ENCODE results near the gene SCGB2B2.
"Not testable (repeated sequence)": the region's sequence is repeated elsewhere in the genome, so short reads cannot be mapped to it uniquely, and the experiment has no call there.

Gene SCGB2B2, protein sequence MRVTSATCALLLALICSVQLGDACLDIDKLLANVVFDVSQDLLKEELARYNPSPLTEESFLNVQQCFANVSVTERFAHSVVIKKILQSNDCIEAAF

GRCh38 chr19:34676697-34677385 is at the start of gene SCGB2B2:
Gene SCGB2B2 (minus strand): TSS chr19:34677159. CDS start chr19:34594563, 82,596 bp downstream.
- peak; percentile 79 for DNase-seq

DNA sequence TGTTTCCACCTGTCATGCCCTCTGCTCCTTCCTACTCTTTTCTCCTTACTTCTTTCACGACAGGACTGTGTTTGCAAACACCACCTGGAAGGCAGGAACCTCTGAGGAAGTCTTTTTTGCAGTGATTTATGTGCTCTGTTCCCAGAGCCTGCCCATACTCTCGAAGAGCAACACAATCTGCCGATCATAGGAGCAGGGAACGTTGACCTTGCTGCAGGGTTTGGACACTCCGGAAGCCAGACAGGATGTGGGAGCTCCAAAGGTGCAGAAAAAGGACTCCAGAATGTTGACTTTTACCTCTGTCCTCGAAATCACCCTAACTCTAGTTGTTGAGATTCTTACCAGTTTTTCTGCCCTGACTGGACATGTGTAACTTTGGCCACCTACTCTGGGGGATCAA is 48.4 kb upstream of the SCGB2B2 start:
- DNase-seq: no peak

DNA sequence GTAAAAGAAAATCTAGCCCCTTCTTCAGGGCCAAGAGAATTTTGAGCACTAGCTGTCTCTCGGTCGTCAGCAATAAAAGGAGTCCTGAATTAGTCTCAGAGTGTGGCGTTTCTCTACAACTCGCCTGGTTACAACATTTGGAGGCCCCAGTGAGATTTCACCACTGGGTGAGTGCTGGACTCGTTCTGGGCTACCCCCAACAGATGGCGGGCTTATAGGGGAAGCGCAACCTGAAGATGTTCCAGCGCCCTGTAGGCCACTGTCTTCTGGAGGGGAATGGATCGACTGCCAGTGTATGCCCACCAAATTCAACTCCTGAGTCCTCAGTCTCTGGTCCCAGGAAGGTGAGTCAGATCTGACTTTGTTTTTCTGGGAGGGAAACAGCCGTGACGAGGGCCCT is 45.4 kb upstream of the SCGB2B2 start:
- no peak for DNase-seq

DNA sequence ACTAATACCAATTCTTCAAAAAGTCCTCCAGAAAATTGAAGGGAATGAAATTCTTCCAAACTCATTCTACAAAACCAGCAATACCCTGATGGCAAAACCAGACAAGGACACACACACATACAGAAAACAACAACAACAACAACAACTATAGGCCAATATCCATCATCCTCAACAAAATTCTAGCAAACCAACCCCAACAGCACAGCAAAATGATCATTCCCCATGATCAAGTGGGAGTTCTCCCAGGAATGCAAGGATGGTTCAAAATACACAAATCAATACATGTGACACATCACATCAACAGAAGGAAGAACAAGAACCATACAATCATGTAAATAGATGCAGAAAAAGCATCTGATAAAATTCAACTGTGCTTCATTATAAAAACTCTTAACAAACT is 38.4 kb upstream of the SCGB2B2 start:
- no peak for DNase-seq

DNA sequence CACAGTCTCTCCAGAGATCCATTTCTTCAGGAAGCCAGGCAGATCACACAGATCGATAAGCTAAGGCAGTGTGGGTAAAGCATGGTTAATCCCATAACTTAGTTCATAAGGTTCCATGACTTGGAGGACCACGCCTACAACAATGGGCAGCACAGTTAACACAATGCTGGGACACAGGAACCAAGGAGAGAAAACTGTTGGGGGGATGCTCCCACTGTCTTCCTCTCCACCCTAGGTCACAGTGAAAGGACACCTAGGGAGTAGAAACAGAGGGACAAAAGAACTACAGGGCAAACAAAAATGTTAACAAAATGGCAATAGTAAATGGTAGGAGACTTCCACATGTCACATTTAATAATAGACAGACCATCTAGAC is 36.3 kb upstream of the SCGB2B2 start:
- no peak for DNase-seq

DNA sequence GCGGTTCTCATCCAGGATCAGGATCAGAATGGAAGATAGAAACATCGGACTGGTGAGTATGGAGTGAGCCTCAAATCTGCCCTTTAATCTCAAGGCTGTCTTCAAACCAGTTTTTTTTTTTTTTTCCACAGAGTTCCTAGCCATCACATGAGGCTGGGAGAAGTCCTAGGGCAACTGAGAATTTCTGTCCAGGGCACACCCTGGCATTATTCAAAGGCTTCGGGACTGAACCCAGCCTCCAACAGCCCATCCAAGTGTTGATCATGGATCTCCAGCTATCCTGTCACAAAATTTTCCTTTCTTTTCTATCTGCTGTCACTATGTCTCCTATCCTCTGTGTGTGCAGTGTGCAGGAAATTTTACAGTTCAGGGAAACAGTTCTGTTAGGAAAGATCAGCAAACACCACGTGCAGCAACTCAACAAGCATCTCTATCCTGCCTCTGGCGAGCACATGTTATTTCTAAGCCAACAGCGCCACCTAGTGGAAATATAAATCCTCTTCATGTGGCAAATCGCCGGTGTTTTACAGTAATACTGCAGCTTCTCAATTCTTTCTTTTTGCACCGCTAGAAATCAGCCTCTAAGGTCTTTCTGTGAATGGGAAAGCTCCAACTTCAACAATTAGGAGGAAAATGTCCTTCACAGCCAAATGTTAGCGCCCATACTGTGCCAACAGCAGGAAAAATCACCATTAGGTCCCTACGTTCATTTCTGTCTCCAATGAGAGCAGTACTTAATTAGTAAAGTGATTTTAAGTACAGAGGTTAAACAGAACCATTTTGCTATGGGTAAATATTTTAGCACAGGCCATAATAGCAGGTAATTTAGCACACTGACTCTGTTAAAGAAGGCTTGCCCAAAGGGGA is 35.7 kb upstream of the SCGB2B2 start:
- peak; percentile 48 for DNase-seq

GRCh38 chr19:34711890-34712289 is 34.9 kb upstream of the SCGB2B2 start:
- DNase-seq: no peak

DNA sequence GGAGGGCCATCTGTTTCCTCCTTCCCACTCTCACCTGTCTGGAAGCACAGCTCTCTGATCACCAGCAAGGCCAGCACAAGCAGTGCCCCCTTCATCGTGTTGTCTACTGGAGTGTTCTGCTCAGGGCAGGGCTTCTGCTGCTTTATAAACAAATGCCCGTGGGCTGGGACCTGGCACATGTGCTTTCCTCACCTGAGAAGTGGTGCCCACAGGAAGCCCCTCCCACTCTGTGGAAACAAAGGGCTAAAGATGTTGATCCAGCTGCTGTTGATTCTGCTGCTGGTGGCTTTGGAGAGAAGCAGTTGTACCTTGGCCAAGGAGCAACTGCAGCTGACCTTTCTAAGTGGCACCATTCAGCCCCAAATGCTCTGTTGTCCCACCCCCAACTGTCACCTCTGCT is 30.7 kb upstream of the SCGB2B2 start:
- no peak for DNase-seq

DNA sequence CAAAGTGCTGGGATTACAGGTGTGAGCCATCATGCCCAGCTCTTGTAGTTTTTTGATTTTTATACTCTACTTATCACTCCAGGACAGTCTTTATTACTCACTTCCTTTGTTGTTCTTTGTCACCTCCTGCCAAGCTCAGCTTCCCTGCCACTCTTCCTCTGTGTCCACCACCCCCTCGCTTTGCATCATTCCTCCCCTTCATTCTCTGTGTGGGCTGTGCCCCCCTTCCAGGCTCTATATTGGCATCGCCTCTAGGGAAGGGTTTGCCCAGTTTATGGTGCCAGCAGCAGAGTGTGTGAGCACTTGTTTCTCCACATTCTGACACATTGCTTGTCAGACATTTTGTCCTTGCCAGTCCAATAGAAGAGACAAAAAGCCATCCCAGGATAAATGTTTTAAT is 15.6 kb upstream of the SCGB2B2 start:
- DNase-seq: no peak

- no peak for DNase-seq
Observed at GRCh38 chr19:34690372-34690771, 13.4 kb upstream of the SCGB2B2 start.

DNA sequence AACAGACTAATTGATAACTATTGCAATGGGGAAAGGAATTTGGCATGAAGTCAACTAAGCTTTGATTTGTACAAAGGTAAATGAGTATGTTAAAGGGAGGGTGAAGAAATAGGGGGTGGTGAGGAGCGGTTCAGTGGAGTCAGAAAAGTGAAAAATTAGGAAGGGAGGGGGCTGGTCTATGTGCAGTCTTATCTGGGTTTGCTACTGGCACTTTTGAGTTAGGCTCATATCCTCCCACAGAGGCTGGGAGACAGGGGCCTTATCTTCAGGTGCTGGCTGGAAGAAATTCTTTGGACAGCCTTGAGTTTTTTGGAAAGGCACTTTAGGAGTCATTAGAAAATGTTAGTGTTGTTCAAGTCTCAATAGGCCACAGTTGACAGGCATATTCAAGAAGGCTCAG is 11.6 kb upstream of the SCGB2B2 start:
- no peak for DNase-seq

DNA sequence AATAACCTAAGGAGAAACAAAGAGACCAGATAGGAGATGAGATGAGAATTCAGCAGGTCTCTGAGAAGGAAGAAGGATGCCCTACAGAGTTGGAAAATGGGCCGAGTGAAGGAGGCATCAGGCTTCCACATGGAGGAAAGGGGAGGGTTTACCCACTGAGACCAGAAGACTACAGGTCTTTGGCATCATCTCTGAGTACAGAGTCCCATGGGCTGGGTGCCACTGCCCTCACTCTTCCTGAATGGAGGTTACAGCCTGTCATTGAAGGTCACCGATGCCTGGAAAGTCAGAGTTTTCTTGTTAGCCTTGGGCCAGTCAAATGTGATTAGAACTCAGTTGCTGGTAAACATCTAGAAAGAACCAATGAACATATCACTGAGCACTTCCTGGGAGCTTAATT is 10.4 kb upstream of the SCGB2B2 start:
- no peak for DNase-seq

DNA sequence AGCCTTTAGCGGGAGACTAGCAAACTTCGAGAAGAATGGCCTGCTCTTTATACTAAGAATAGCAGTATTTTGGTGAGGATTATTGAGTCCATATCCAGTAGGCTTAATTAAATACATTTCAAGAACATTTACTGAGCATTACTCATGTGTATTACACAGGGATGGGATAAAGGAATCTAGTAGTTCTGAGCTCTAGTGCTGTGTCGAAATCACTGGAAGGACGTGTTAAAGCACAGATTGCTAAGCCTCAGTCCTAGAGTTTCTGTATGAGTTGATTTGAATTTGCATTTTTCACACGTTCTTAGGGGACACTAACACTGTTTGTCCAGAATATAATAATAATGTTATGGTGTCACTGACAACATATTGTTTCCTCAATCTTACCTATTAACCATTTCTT is 9.5 kb upstream of the SCGB2B2 start:
- DNase-seq: no peak

DNA sequence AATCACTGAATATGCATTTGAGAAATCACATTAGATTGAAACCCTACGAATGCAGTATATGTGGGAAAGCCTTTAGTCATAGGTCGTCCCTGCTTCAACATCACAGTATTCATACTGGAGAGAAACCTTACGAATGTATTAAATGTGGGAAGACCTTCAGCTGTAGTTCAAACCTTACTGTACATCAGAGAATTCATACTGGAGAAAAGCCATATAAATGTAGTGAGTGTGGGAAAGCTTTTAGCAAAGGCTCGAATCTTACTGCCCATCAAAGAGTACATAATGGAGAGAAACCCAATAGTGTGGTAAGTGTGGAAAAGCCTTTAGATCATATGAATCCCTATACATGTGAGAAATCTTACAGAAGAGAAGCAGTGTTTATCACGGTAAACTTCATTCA is 8.3 kb upstream of the SCGB2B2 start:
- not testable (repeated sequence) for DNase-seq

DNA sequence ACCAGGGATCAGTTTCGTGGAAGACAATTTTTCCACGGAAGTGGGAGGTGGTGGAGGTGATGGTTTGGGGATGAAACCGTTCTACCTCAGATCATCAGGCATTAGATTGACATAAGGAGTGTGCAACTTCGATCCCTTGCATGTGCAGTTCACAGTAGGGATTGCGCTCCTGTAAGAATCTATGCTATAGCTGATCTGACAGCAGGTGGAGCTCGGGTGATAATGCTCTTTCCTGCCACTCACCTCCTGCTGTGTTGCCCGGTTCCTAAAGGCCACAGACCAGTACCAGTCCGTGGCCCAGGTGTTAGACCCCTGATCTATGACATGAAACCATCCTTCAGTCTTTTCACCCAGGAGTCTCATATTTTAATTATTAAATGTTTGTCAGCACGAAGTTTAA is 4.5 kb upstream of the SCGB2B2 start:
- no peak for DNase-seq

DNA sequence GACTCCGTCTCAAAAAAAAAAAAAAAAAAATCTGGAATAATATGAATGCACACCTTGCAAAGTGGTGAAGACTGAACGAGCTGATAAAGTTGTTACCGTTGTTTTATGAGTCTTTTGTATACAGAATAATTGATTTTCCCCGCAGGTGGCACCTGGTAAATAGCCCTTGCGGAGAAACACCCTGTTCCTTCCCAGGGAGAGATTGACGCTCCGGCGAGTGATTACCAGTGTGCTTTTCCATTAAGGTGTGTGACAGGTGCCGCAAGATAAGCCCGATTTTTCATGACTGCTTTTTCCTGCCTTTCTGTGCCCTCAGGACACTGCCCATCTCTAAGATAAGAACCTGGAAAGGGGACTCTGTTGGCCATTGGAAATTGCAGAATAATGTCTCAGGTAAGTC is 1.5 kb upstream of the SCGB2B2 start:
- DNase-seq: no peak

DNA sequence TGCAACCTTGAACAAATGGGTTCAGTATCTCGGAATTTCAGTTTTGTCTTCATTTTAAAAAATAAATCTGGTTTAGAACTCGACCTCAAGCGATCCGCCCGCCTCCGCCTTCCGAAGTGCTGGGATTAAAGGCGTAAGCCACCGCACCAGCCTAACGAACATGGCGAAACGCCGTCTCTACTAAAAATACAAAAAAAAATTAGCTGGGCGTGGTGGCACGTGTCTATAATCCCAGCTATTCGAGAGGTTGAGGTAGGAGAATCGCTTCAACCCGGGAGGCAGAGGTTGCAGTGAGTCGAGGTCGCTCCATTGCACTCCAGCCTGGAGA is 1.1 kb upstream of the SCGB2B2 start:
- no peak for DNase-seq

- peak; percentile 98 for DNase-seq
Observed at GRCh38 chr19:34677386-34678084, 576 bp upstream of the SCGB2B2 start, which contains the start of gene ZNF302. Gene ZNF302 (plus strand): TSS chr19:34677678. CDS start chr19:34678805, 1,127 bp downstream.

- no peak for DNase-seq
Observed at GRCh38 chr19:34675919-34676318, 1.0 kb downstream of the SCGB2B2 start.

GRCh38 chr19:34675250-34675649 is 1.7 kb downstream of the SCGB2B2 start:
- no peak for DNase-seq

- no peak for DNase-seq
Observed at GRCh38 chr19:34673590-34673989, 3.4 kb downstream of the SCGB2B2 start.

- DNase-seq: no peak
Observed at GRCh38 chr19:34671972-34672371, 5.0 kb downstream of the SCGB2B2 start.

DNA sequence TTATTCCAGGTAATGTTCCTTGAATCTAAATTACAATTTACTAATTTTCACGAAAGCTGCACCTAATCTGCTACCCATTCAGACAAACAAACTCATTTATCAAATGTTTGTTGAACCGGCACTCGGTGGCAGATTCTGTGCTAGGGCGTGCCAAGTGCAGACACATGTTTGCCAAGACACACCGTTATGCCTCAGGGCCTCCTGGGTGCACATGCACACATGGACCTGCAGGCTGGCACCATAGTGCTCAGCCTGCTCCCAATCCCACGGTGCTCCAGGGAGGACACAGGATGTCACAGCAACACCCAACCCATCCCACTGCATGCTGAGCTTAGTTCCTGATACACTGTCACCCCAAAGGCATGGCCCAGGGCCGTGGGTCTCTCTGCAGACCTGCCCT is 7.7 kb downstream of the SCGB2B2 start:
- no peak for DNase-seq

- DNase-seq: not testable (repeated sequence)
Observed at GRCh38 chr19:34668690-34669089, 8.3 kb downstream of the SCGB2B2 start.
